Natural killer cell (primary cell): Measurements from ENCODE around the gene MTRF1. TPM values are rescaled to one million over a fixed set of nuclear protein-coding genes. Genes with fewer than 3 reads are reported as not detected.

Experiments used
- ATAC-seq, 3 donors: fragments of 150-1000 bp in 2 of 3; fragments of 200-7000 bp in 1 of 3; cut with Tn5 transposase; 1 replicate in 1 of 3; 2 replicates in 2 of 3; pipeline ENCODE4 v1.10.0; 2021; ENCODE audit warnings: mild to moderate bottlenecking in 2 of 3, moderate library complexity in 2 of 3
- DNase-seq, 2 donors: peaks; one replicate each; pipeline versions ENCODE4 v3.0.0 to v3.0.0-alpha.2; 2013 to 2021; ENCODE audit warnings: mixed read lengths in 1 of 2
- H3K27ac ChIP-seq: one replicate; pipeline ENCODE4 v1.5.1; 2013; ENCODE audit warnings: mild to moderate bottlenecking, low read length
- H3K27me3 ChIP-seq: one replicate; pipeline ENCODE4 v1.6.1; 2013; ENCODE audit warnings: low read length; ENCODE audit not compliant: control insufficient read depth, insufficient read depth
- H3K36me3 ChIP-seq: one replicate; pipeline ENCODE4 v1.6.1; 2013; ENCODE audit warnings: low read length; ENCODE audit not compliant: control insufficient read depth, insufficient read depth
- H3K4me1 ChIP-seq: one replicate; pipeline ENCODE4 v1.6.1; 2013; ENCODE audit warnings: low read length; ENCODE audit not compliant: control insufficient read depth, insufficient read depth
- H3K4me3 ChIP-seq: one replicate; pipeline ENCODE4 v1.5.1; 2013; ENCODE audit warnings: low read length
- H3K9me3 ChIP-seq: one replicate; pipeline ENCODE4 v1.6.1; 2013; ENCODE audit warnings: low read length; ENCODE audit not compliant: control insufficient read depth, insufficient read depth
- H3K27ac Mint-ChIP-seq, 2 donors: one replicate each; pipeline ENCODE4 v1.8.0; 2022; ENCODE audit warnings: mild to moderate bottlenecking in 2 of 2, mixed read lengths in 2 of 2, moderate library complexity in 1 of 2
- H3K27me3 Mint-ChIP-seq, 2 donors: one replicate each; pipeline ENCODE4 v1.8.0; 2022; ENCODE audit warnings: low read depth in 2 of 2, mixed read lengths in 2 of 2
- H3K36me3 Mint-ChIP-seq: one replicate; pipeline ENCODE4 v1.8.0; 2022; ENCODE audit warnings: mixed read lengths
- H3K4me1 Mint-ChIP-seq, 2 donors: one replicate each; pipeline ENCODE4 v1.8.0; 2022; ENCODE audit warnings: mixed read lengths in 2 of 2
- H3K4me3 Mint-ChIP-seq: one replicate; pipeline ENCODE4 v1.8.0; 2022; ENCODE audit warnings: mild to moderate bottlenecking, moderate library complexity, mixed read lengths
- H3K9me3 Mint-ChIP-seq, 2 donors: one replicate each; pipeline ENCODE4 v1.8.0; 2022; ENCODE audit warnings: mixed read lengths in 2 of 2
- WGBS: methylation state at CpG from one replicate; pipeline ENCODE4 v1.1.7; 2013; ENCODE audit warnings: missing lambda C conversion rate; ENCODE audit not compliant: insufficient coverage; 5-methylcytosine and 5-hydroxymethylcytosine counted together
- intact Hi-C: fragments of 100-400 bp; cut with micrococcal nuclease; formaldehyde crosslinking; loops from one replicate; pipeline ENCODE4 v1.14.2; 2022
- total RNA-seq, 4 donors: library from RNA; stranded (reverse); fragments of 120-200 nt in 1 of 4; gene quantifications; one replicate each; pipeline versions ENCODE4 v1.2.3 to v1.2.4, GENCODE V29; 2013 to 2022
- TF ChIP-seq, protein P1 (sequence below): fragments of 200-600 bp; IDR thresholded peaks from one replicate; pipeline ENCODE4 v1.8.0; 2022; ENCODE audit warnings: antibody characterized with exemption

Gene MTRF1
- total RNA-seq, 3 donors from 2014 or later (not counting 1 experiment from before 2014, with no cell fraction given): 20.3 to 24.1 (median 24.0) TPM

DNA sequence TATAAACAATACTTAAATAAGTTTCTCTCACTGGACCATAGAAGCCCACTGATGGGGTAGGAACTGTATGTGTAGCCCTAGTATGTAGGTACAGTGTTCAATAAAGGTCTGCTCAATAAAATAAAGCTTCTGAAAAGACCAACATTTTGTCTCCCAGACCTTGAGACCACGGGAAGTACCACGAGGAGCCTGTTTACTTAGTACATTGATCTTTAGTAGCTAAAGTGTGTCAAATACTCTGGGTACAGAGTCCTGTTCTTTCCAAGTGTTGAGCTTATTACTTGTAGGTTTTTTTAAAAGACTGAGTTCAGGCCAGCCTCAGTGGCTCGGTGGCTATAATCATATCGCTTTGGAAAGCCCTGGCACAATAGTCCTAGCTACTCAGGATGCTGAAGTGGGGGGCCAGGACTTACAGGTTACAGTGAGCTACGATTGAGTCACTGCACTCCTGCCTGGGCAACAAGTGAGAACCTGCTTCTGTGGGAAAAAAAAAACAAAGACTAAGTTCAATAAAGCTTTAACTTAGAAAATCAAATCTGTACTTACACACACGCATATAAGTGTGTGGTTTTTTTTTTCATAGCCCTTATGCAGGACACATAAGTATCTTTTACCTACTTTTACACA, 3.4 kb downstream of the MTRF1 start:
- DNase-seq (no peak), ATAC-seq (no peak)
- TF ChIP-seq, protein P1, sequence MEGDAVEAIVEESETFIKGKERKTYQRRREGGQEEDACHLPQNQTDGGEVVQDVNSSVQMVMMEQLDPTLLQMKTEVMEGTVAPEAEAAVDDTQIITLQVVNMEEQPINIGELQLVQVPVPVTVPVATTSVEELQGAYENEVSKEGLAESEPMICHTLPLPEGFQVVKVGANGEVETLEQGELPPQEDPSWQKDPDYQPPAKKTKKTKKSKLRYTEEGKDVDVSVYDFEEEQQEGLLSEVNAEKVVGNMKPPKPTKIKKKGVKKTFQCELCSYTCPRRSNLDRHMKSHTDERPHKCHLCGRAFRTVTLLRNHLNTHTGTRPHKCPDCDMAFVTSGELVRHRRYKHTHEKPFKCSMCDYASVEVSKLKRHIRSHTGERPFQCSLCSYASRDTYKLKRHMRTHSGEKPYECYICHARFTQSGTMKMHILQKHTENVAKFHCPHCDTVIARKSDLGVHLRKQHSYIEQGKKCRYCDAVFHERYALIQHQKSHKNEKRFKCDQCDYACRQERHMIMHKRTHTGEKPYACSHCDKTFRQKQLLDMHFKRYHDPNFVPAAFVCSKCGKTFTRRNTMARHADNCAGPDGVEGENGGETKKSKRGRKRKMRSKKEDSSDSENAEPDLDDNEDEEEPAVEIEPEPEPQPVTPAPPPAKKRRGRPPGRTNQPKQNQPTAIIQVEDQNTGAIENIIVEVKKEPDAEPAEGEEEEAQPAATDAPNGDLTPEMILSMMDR: no peak
- no peaks in the 10 kb centered on the region for H3K9me3 Mint-ChIP-seq
- no peaks in the 10 kb centered on the region for H3K27me3 Mint-ChIP-seq
- Histone ChIP-seq H3K27ac (no peak overlapping the region), H3K9me3 (no peaks in the 10 kb centered on the region), H3K4me3 (no peak overlapping the region), H3K4me1 (peaks cover 5% of the 10 kb centered on the region), H3K36me3 (peaks cover 21% of the 10 kb centered on the region), H3K27me3 (no peaks in the 10 kb centered on the region)
- peaks cover 15 to 23% of the 10 kb centered on the region in 2 donors for H3K4me1 Mint-ChIP-seq
- intact Hi-C loops: loop anchor here (5.0 kb wide), 1 partner anchor 52 kb away; the partner anchor contains the start of gene NAA16
- WGBS: 91% methylated on average over 5 of the region's 6 CpGs
- peaks cover 6% of the 10 kb centered on the region for H3K36me3 Mint-ChIP-seq
- no peak overlapping the region for H3K27ac Mint-ChIP-seq
- H3K4me3 Mint-ChIP-seq: no peak overlapping the region

DNA sequence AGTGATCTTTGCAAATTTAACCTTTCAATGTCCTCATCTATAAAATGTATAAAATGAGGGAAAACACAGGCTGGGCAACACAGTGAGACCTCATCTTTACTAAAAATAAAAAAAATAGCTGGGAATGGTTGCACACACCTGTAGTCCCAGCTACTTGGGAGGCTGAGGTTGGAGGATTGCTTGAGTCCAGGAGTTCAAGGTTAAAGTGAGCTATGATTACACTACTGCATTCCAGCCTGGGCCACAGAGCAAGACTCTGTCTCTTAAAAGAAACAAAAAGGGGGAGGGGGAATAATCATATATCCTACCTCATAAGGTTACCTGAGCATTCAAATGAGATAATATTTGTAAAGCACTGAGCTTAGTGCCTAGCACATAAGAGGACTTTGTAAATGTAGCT, 5.8 kb downstream of the MTRF1 start:
- Mint-ChIP-seq H3K4me1 (peaks cover 6 to 10% of the 10 kb centered on the region in 2 donors), H3K36me3 (peaks cover 13% of the 10 kb centered on the region), H3K4me3 (no peak overlapping the region), H3K27me3 (no peaks in the 10 kb centered on the region), H3K27ac (no peak overlapping the region), H3K9me3 (no peaks in the 10 kb centered on the region)
- DNase-seq (no peak), ATAC-seq (no peak)
- H3K27ac ChIP-seq: no peak overlapping the region
- no peak overlapping the region for H3K4me3 ChIP-seq
- intact Hi-C loops: no loop called here
- peaks cover 43% of the 10 kb centered on the region for H3K36me3 ChIP-seq
- no peaks in the 10 kb centered on the region for H3K27me3 ChIP-seq
- TF ChIP-seq, protein P1: no peak
- no peaks in the 10 kb centered on the region for H3K9me3 ChIP-seq
- H3K4me1 ChIP-seq: peaks cover 1% of the 10 kb centered on the region

DNA sequence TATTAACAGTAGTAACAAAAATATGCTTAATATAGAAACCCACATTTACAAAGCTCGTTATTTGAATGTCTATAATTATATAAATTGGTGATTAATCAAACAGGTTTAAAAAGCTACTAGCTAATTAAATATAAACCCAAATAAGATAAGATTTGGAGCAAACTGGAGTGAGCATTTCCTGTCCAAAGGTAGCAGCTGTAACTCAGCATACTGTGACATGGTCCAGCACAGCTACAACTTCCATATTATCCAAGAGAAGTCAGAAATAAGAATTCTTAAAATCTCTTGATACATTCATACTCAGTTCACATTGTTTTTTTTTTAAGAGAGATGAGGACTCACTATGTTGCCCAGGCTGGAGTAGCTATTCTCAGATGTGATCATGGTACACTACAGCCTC, 8.5 kb downstream of the MTRF1 start:
- Mint-ChIP-seq H3K9me3 (no peaks in the 10 kb centered on the region), H3K27ac (no peak overlapping the region), H3K4me3 (no peak overlapping the region), H3K36me3 (peaks cover 24% of the 10 kb centered on the region), H3K4me1 (peaks cover 5 to 9% of the 10 kb centered on the region in 2 donors), H3K27me3 (no peaks in the 10 kb centered on the region)
- TF ChIP-seq, protein P1: no peak
- no CpG with 5 or more reads among the region's 1 CpG for WGBS
- Histone ChIP-seq H3K4me3 (no peak overlapping the region), H3K27ac (no peak overlapping the region), H3K4me1 (no peaks in the 10 kb centered on the region), H3K27me3 (no peaks in the 10 kb centered on the region), H3K36me3 (peaks cover 53% of the 10 kb centered on the region), H3K9me3 (no peaks in the 10 kb centered on the region)
- ATAC-seq: no peak
- DNase-seq: no peak
- intact Hi-C loops: no loop called here

DNA sequence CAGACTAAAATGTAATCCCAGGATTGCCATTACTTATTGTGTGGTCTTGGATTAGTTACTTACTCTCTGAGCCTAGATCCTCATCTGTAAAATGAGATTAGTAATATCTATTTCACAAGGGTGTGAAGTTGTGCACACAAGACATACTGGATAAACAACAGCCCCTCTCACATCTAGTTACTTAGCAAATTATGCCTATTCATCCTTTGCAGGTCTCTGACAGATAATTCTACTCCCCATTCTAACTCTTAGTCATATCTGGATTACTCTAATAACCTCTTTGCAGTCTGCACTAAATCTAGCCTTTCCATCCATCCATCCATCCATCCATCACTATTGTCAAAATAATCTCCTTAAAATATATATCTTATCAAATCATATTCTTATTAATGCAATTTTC, 12.4 kb downstream of the MTRF1 start:
- Histone ChIP-seq H3K9me3 (no peaks in the 10 kb centered on the region), H3K4me3 (no peak overlapping the region), H3K4me1 (no peaks in the 10 kb centered on the region), H3K27me3 (no peaks in the 10 kb centered on the region), H3K36me3 (peaks cover 53% of the 10 kb centered on the region), H3K27ac (no peak overlapping the region)
- H3K4me3 Mint-ChIP-seq: no peak overlapping the region
- H3K27me3 Mint-ChIP-seq: no peaks in the 10 kb centered on the region
- H3K27ac Mint-ChIP-seq: no peak overlapping the region
- intact Hi-C loops: no loop called here
- peaks cover 0 to under 1% of the 10 kb centered on the region in 2 donors for H3K4me1 Mint-ChIP-seq
- DNase-seq: no peak
- H3K9me3 Mint-ChIP-seq: no peaks in the 10 kb centered on the region
- peaks cover 18% of the 10 kb centered on the region for H3K36me3 Mint-ChIP-seq
- ATAC-seq: no peak
- TF ChIP-seq, protein P1: no peak
